Neuron (in vitro differentiated cells): ENCODE data around the gene TBC1D5.

Source experiments
- H2AFZ ChIP-seq: one replicate; pipeline ENCODE4 v1.6.1; 2013; ENCODE audit warnings: low read depth, mild to moderate bottlenecking, inconsistent platforms, low read length, moderate library complexity
- H3K27me3 ChIP-seq: one replicate; pipeline ENCODE4 v1.6.1; 2013; ENCODE audit warnings: low read length; ENCODE audit not compliant: insufficient read depth
- H3K36me3 ChIP-seq: one replicate; pipeline ENCODE4 v1.6.1; 2013; ENCODE audit warnings: low read length; ENCODE audit not compliant: insufficient read depth
- H3K4me1 ChIP-seq: one replicate; pipeline ENCODE4 v1.6.1; 2013; ENCODE audit warnings: low read length; ENCODE audit not compliant: insufficient read depth
- H3K4me3 ChIP-seq: 2 replicates; pipeline ENCODE4 v1.5.1; 2013; ENCODE audit warnings: mild to moderate bottlenecking, low read length, moderate library complexity
- H3K9me3 ChIP-seq: one replicate; pipeline ENCODE4 v1.6.1; 2013; ENCODE audit warnings: low read length

TBC1D5 gene

DNA sequence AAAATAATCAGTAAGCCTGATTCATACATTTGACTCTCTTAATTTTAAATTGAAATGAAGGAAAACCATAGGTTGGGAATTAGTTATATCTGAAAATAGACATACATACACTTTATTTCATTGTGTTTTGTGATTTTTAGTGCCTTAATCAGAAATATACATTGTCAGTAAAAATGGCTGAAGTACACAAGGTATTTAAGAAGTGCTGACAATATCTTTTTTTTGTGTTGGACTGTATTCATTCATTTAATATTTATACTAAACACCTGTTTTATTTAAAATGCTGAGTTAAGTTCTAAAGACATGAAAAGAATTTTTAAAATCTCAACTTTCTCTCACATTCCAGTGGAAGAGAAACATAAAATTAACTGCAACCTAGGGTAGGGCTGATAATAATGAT is 444.4 kb downstream of the TBC1D5 start:
- no peak overlapping the region for H2AFZ ChIP-seq
- no peaks in the 10 kb centered on the region for H3K27me3 ChIP-seq
- H3K9me3 ChIP-seq: no peaks in the 10 kb centered on the region
- no peak overlapping the region for H3K4me3 ChIP-seq
- no peaks in the 10 kb centered on the region for H3K4me1 ChIP-seq
- no peaks in the 10 kb centered on the region for H3K36me3 ChIP-seq

DNA sequence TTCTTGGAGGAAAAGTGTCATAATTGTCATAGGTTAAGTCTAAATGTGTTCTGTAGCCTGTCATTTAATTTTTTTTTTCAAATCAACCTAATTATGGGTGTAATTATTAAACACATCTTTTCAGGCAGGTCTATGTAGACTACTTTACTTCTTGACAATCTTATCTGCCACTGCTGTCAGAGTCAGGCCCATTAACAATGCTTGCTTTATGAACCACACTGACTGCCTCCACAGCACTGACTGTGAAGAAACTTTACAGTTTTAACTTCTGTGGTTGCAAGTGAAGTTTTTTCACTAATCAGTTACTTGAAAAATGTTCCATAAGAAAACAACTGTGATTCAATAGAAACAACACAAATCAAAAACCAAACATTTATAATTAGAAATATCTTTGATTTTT is 449.9 kb downstream of the TBC1D5 start:
- H3K27me3 ChIP-seq: no peaks in the 10 kb centered on the region

DNA sequence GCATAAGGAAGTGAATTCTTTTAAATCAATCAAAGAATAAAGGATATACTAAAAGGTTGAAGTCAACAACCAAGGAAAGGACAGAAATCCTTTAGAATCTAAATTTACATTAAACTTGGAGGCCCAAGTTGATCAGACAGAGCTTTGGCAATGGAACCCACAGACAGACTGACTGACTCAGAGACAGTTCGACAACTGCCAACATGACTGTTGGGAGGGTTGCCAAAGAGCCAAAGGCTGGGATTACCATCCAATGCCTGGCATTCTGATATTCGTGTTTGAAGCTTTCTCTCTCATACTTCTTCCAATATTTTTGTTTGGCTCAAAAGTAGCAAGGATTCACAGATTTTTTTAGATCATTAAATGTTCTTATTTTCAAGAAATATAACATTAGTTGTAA is 451.5 kb downstream of the TBC1D5 start:
- Histone ChIP-seq H3K4me3 (no peak overlapping the region), H3K36me3 (no peaks in the 10 kb centered on the region), H3K9me3 (no peaks in the 10 kb centered on the region), H3K4me1 (no peaks in the 10 kb centered on the region), H3K27me3 (no peaks in the 10 kb centered on the region), H2AFZ (no peak overlapping the region)

More for the DNA sequence above, 449.9 kb downstream of the TBC1D5 start:
- Histone ChIP-seq H3K9me3 (no peaks in the 10 kb centered on the region), H3K36me3 (no peaks in the 10 kb centered on the region), H3K4me1 (no peaks in the 10 kb centered on the region), H2AFZ (no peak overlapping the region), H3K4me3 (no peak overlapping the region)

DNA sequence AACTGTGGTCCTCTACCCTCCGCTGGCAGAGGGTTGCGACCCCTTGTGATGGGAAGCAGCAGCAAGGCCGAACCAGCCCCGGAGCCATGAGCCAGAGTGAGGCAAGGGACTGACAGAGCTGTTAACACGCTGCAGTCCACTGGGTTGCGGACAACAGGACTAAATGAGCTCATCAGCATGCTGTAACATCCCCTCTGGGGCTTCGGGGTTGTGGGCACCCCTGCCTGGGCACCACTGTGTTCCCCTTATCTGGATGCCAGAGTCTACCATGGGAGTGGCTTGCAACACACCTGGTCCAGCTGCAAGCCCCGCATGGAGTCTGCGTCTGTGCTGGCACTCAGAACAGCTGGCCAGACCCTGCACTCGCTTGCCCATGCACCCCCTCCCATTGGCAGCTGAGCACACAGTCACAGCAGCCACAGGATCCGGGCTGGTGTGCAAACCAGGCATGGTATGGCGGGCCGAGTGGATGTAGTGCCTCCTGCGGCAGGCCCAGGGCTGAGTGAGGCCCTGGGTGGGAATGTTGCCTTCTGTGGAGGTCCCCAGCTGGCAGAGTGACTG is 453.5 kb downstream of the TBC1D5 start:
- H3K9me3 ChIP-seq: no peaks in the 10 kb centered on the region
- H3K4me3 ChIP-seq: no peak overlapping the region
- H2AFZ ChIP-seq: no peak overlapping the region

DNA sequence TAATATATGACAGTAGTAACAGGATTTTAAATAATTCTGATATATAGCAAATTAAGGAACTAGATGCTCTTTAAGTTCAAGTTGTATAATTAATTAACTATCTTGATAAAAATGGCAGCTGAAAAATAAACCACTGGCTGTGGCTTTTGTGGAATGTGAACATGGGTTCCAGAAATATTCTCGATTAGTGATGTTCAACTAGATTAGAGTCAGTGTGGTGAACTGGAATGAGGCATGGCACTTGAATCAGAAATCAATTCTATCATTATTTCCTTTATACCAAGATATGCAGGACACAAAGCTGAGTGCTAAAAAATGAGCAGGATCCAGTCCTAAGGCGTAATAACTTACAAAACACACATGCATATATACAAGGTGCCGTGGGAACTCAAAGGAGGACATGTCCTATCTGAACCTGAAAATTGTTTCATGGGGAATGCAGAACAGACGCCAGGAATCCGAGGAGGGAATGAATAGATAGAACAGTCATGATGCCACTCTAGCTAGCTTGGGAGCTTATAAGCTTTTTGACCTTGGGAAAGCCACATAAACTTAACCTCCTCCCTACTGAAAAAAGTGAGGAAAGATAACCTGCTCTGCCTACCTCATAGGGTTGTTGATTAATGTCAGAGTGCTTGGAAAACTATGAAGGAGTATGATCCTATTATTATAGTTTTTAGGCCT is 455.3 kb downstream of the TBC1D5 start:
- Histone ChIP-seq H3K27me3 (no peaks in the 10 kb centered on the region), H3K4me3 (no peak overlapping the region), H3K36me3 (no peaks in the 10 kb centered on the region), H2AFZ (no peak overlapping the region), H3K9me3 (no peaks in the 10 kb centered on the region), H3K4me1 (no peaks in the 10 kb centered on the region)

More for the DNA sequence above, 453.5 kb downstream of the TBC1D5 start:
- H3K4me1 ChIP-seq: no peaks in the 10 kb centered on the region
- no peaks in the 10 kb centered on the region for H3K27me3 ChIP-seq
- H3K36me3 ChIP-seq: no peaks in the 10 kb centered on the region

DNA sequence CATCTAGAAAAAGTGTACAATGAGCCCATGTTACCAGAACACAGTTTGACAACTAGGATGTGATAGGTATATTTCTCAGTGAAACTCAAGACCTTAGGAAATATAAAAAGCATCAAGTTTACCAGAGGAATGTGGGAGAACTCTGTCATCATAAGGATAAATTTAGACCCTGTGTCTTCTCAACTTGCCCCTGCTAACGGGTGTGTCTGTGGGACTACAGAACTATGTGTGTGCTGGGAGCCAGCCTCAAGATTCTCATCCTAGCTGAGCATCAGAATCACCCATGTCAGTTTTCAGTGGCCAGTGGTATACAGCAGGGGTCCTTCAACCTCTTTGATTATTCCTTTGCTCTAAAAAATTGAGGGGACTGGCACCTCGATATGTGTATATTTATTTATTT is 464.4 kb downstream of the TBC1D5 start:
- Histone ChIP-seq H3K36me3 (no peaks in the 10 kb centered on the region), H3K4me3 (no peak overlapping the region), H3K27me3 (no peaks in the 10 kb centered on the region), H3K4me1 (no peaks in the 10 kb centered on the region), H2AFZ (no peak overlapping the region), H3K9me3 (no peaks in the 10 kb centered on the region)

DNA sequence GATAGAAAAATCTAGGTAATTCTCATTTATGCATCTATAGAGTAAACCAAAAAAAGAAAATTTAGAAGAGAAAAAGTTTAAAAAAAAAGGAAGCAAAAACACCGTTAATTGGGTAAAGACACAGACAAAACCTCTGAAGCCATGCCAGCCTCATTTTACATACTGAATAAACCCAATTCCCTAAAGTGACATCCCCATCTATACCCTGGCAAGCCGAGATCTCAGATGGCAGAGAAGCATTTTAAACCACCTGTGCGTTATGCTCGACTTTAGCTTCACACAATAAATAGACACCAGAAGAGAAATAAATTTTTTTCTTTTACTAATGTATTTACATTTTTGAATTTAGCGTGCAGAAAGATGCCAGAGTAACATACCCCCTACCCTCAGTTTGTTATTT is 475.6 kb downstream of the TBC1D5 start:
- Histone ChIP-seq H3K27me3 (no peaks in the 10 kb centered on the region), H3K4me1 (no peaks in the 10 kb centered on the region), H3K9me3 (no peaks in the 10 kb centered on the region), H3K36me3 (no peaks in the 10 kb centered on the region), H2AFZ (no peak overlapping the region), H3K4me3 (no peak overlapping the region)

DNA sequence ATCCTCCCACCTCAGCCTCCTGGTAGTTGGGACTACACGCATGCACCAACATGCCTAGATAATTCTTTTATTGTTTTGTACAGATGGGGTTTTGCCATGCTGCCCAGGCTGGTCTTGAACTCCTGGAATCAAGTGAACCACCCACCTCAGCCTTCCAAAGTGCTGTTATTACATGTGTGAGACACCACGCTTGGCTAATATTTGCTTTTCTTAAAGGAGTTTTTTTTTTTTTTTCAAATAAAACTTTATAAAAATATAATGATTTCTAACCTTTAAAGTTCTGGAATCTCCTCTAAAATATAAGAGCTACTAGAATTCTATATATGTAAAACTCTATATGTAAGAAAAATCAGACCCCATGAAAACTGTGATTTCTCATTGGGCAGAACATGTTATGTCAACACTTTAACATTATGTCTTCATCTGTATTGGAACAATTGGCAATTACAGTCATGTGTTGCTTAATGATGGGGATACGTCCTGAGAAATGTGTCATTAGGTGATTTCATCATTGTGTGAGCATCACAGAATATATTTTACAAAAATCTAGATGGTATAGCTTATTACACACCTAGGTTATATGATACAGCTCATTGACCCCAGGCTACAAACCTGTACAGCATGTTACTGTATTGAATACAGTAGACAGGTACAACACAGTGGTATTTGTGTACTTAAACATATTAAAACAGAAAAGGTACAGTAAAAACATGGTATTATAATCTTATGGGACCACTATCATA is 480.6 kb downstream of the TBC1D5 start:
- Histone ChIP-seq H3K27me3 (no peaks in the 10 kb centered on the region), H3K9me3 (no peaks in the 10 kb centered on the region), H2AFZ (no peak overlapping the region), H3K4me3 (no peak overlapping the region), H3K4me1 (peaks cover 15% of the 10 kb centered on the region), H3K36me3 (no peaks in the 10 kb centered on the region)

DNA sequence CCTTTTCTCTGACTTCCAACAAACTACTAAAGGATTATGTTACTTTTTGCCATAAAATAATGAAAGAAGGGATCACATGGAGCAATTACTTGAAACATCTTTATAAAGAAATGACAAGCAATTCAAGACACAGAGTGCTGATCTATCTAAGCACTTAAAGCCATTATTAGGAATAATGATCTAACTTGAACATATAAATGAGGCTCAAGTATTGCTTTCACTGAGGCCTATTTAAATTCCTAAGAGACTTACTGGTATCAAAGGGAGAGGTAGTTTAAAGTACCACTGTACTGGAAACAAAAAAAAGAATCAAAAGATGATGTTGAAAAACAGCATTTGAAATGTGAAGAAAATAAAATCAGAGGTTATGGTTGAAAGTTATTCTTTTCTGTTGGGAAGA is 482.2 kb downstream of the TBC1D5 start:
- no peak overlapping the region for H2AFZ ChIP-seq
- no peaks in the 10 kb centered on the region for H3K36me3 ChIP-seq
- no peaks in the 10 kb centered on the region for H3K27me3 ChIP-seq
- no peak overlapping the region for H3K4me3 ChIP-seq
- no peaks in the 10 kb centered on the region for H3K9me3 ChIP-seq
- H3K4me1 ChIP-seq: peaks cover 15% of the 10 kb centered on the region

DNA sequence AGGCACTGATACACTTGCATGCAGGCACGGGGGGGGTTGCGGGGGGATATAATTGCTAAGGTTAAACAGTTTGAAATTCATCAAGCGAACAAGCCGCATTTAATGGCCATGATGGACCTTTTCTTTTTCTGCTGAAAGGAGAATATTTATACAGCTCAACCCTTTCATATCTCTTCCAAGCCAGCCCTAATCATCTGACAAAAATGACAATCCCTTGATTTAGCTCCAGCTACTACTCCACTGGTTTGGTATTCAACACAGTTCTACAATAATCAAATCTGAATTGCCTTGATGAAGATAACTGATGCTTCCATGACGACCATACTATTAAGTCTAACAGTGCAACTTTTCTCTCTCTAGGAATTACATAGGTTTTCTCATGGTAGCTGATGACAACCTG is 482.7 kb downstream of the TBC1D5 start:
- Histone ChIP-seq H3K4me3 (no peak overlapping the region), H3K36me3 (no peaks in the 10 kb centered on the region), H3K27me3 (no peaks in the 10 kb centered on the region)

DNA sequence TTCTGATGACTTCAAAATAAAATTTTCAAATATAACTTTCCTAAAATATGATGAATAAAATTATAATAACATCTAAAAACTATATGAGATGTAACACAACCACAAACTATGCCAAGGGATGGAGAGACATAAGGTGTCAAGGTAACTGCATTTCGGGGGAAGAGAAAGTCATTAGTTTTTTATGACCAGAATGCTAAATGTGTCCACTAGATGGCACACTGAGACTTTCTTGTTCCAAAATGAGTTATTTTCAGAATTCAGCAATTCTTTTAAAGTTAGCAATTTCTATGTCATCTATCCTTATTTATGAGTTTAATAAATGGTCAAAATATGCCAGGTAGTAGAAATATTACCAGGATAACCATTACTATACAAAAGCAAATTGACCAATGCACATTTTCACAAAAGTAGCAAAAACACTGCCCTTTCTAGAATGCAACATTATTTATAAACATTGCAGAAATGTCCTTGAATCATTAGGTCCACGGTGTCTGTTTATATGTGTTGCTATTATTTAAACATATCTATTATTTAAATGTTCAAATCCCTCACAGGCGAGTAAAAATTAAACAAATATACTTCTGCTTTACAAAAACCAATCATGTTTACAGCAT is 483.5 kb downstream of the TBC1D5 start:
- no peaks in the 10 kb centered on the region for H3K27me3 ChIP-seq
- no peaks in the 10 kb centered on the region for H3K9me3 ChIP-seq
- no peaks in the 10 kb centered on the region for H3K36me3 ChIP-seq
- no peak overlapping the region for H2AFZ ChIP-seq
- no peak overlapping the region for H3K4me3 ChIP-seq
- peaks cover 15% of the 10 kb centered on the region for H3K4me1 ChIP-seq

More for the DNA sequence above, 482.7 kb downstream of the TBC1D5 start:
- Histone ChIP-seq H3K4me1 (peaks cover 15% of the 10 kb centered on the region), H3K9me3 (no peaks in the 10 kb centered on the region), H2AFZ (no peak overlapping the region)

DNA sequence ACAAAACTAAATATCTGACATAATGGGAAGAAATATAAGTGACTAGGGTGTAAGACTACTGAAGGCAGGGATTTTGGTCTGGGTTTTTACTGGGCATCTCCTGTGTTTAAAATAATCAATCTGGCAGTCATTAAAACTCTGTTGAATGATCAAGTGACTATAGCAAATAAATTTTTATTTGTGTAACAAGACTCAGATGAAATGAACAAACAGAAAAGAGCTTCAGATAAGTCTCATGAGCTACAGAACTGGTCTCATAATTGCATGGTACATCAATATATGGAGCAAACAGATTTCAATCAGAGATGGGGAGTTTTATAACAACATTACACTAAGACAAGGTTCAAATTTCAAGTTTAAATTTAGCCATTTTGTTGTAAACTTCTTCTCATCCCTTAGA is 485.2 kb downstream of the TBC1D5 start:
- Histone ChIP-seq H2AFZ (no peak overlapping the region), H3K36me3 (no peaks in the 10 kb centered on the region), H3K27me3 (no peaks in the 10 kb centered on the region), H3K9me3 (no peaks in the 10 kb centered on the region), H3K4me1 (peaks cover 15% of the 10 kb centered on the region), H3K4me3 (no peak overlapping the region)

DNA sequence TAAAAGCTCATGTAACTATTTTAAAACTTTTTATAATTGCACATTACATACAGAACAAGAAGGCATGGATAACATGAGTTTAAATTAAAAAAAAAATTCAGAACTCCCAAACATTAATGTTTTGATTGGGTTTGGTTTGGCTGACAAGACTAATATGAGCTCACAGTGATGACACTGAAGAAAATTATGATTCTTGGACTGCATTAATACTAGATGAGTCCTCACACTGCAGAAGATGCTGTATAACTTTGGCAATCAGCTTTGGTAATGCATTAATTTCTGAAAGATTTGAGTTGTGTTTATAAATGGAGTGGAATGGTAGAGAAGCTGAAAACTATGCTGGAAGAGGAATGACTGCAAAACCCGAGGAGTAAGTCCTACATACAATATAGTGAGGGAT is 498.8 kb downstream of the TBC1D5 start:
- H3K36me3 ChIP-seq: no peaks in the 10 kb centered on the region

More for the DNA sequence above, 498.8 kb downstream of the TBC1D5 start:
- no peaks in the 10 kb centered on the region for H3K9me3 ChIP-seq
- H3K4me3 ChIP-seq: no peak overlapping the region
- no peak overlapping the region for H2AFZ ChIP-seq
- no peaks in the 10 kb centered on the region for H3K4me1 ChIP-seq
- H3K27me3 ChIP-seq: no peaks in the 10 kb centered on the region
